Mammary epithelial cell (primary cell): ENCODE measurements around the gene ZNF444.

ENCODE experiments used
- EZH2 ChIP-seq: IDR thresholded peaks from 2 replicates; pipeline ENCODE4 v1.6.1; 2012; ENCODE audit warnings: low read length, inconsistent platforms, borderline replicate concordance
- TF ChIP-seq, protein P1 (sequence below), 2 donors: IDR thresholded peaks in 1 of 2; conservative IDR thresholded peaks in 1 of 2; 2 replicates each; pipeline ENCODE4 v1.5.1; 2011 to 2012; ENCODE audit warnings: inconsistent platforms in 2 of 2, low read length in 2 of 2, mild to moderate bottlenecking in 2 of 2, control low read depth in 1 of 2, low read depth in 1 of 2; ENCODE audit not compliant: insufficient read depth in 1 of 2; ENCODE audit errors: extremely low read depth in 1 of 2

- TF ChIP-seq, protein P1, sequence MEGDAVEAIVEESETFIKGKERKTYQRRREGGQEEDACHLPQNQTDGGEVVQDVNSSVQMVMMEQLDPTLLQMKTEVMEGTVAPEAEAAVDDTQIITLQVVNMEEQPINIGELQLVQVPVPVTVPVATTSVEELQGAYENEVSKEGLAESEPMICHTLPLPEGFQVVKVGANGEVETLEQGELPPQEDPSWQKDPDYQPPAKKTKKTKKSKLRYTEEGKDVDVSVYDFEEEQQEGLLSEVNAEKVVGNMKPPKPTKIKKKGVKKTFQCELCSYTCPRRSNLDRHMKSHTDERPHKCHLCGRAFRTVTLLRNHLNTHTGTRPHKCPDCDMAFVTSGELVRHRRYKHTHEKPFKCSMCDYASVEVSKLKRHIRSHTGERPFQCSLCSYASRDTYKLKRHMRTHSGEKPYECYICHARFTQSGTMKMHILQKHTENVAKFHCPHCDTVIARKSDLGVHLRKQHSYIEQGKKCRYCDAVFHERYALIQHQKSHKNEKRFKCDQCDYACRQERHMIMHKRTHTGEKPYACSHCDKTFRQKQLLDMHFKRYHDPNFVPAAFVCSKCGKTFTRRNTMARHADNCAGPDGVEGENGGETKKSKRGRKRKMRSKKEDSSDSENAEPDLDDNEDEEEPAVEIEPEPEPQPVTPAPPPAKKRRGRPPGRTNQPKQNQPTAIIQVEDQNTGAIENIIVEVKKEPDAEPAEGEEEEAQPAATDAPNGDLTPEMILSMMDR (conservative IDR thresholded peaks at IDR 0.05 in 1 of 2, IDR thresholded peaks at IDR 0.05 in 1 of 2; ENCODE audit: extremely low read depth in 1 of 2, insufficient read depth in 1 of 2, low read depth in 1 of 2, low read length in 2 of 2) = no peak
- TF ChIP-seq EZH2 = no peak
Measured at GRCh38 chr19:56130006-56130405, 11.1 kb upstream of the ZNF444 start.
